Left lobe of liver (tissue), 2 donors: ENCODE results near the gene CLRN2. TPM values are rescaled to one million over a fixed set of nuclear protein-coding genes. Genes with fewer than 3 reads are reported as not detected.
"Not testable (repeated sequence)": the region's sequence is repeated elsewhere in the genome, so short reads cannot be mapped to it uniquely, and the experiment has no call there.

Experiments used
- ATAC-seq: fragments of 200-7000 bp; cut with Tn5 transposase; one replicate; pipeline ENCODE4 v1.9.1; 2020; ENCODE audit warnings: mild to moderate bottlenecking, moderate library complexity
- DNase-seq: peaks from one replicate; pipeline ENCODE4 v3.0.0-alpha.2; 2020; ENCODE audit warnings: low spot score
- total RNA-seq: library from RNA; stranded (reverse); gene quantifications from one replicate; pipeline ENCODE4 v1.2.1, GENCODE V29; 2021
- donor health status: DM: no; HTN: no; CAD: no; lungs with moderate emphysema.
- donor health status: DM: no; HTN: yes; CAD: no.

The CLRN2 gene
- total RNA-seq, 1 donor from 2014 or later, result not detected

- no peak for ATAC-seq
- no peak for DNase-seq
Observed at GRCh38 chr4:17544205-17544604, 29.2 kb downstream of the CLRN2 start.

- ATAC-seq (no peak), DNase-seq (no peak)
Observed at GRCh38 chr4:17544831-17545234, 29.9 kb downstream of the CLRN2 start.

GRCh38 chr4:17545374-17546140, 30.6 kb downstream of the CLRN2 start:
- DNase-seq, result no peak
- no peak for ATAC-seq

GRCh38 chr4:17546222-17546621, 31.3 kb downstream of the CLRN2 start:
- ATAC-seq (no peak), DNase-seq (no peak)

GRCh38 chr4:17546678-17547077, 31.7 kb downstream of the CLRN2 start:
- DNase-seq (no peak), ATAC-seq (no peak)

- no peak for ATAC-seq
- no peak for DNase-seq
Observed at GRCh38 chr4:17550549-17550948, 35.6 kb downstream of the CLRN2 start.

- ATAC-seq (peak; percentile 54), DNase-seq (no peak)
Observed at GRCh38 chr4:17552427-17552826, 37.5 kb downstream of the CLRN2 start.

- DNase-seq (no peak), ATAC-seq (no peak)
Observed at GRCh38 chr4:17554568-17554967, 39.6 kb downstream of the CLRN2 start.

GRCh38 chr4:17556498-17556897, 41.5 kb downstream of the CLRN2 start:
- ATAC-seq, result peak; percentile 68

GRCh38 chr4:17557880-17558279, 42.9 kb downstream of the CLRN2 start:
- ATAC-seq (no peak), DNase-seq (no peak)

More at GRCh38 chr4:17556498-17556897, 41.5 kb downstream of the CLRN2 start:
- peak; percentile 70 for DNase-seq

GRCh38 chr4:17558941-17559708, 44.2 kb downstream of the CLRN2 start:
- ATAC-seq (peak; percentile 73), DNase-seq (peak; percentile 71)

GRCh38 chr4:17559709-17560048, 44.7 kb downstream of the CLRN2 start:
- ATAC-seq, result no peak
- DNase-seq, result no peak

GRCh38 chr4:17560065-17560673, 45.2 kb downstream of the CLRN2 start:
- DNase-seq, result no peak

GRCh38 chr4:17561195-17561909, 46.4 kb downstream of the CLRN2 start:
- no peak for ATAC-seq

More at GRCh38 chr4:17560065-17560673, 45.2 kb downstream of the CLRN2 start:
- no peak for ATAC-seq

GRCh38 chr4:17562157-17562556, 47.2 kb downstream of the CLRN2 start:
- DNase-seq (no peak), ATAC-seq (no peak)

More at GRCh38 chr4:17561195-17561909, 46.4 kb downstream of the CLRN2 start:
- DNase-seq, result no peak

- DNase-seq (no peak), ATAC-seq (peak; percentile 78)
Observed at GRCh38 chr4:17565846-17566245, 50.9 kb downstream of the CLRN2 start.

- DNase-seq (no peak), ATAC-seq (no peak)
Observed at GRCh38 chr4:17567271-17567670, 52.3 kb downstream of the CLRN2 start.

- ATAC-seq (no peak), DNase-seq (no peak)
Observed at GRCh38 chr4:17574206-17574605, 59.2 kb downstream of the CLRN2 start.

- DNase-seq, ATAC-seq: not testable (repeated sequence)
Observed at GRCh38 chr4:17575177-17575576, 60.2 kb downstream of the CLRN2 start.
